ENCODE results near the gene COL28A1. TPM values are rescaled to one million over a fixed set of nuclear protein-coding genes. Genes with fewer than 3 reads are reported as not detected.

COL28A1 gene
- total RNA-seq, 1 donor from 2014 or later: 0.60 TPM

- H3K36me3 ChIP-seq: no peaks in the 10 kb centered on the region
- peaks cover 27% of the 10 kb centered on the region for H3K9me3 Mint-ChIP-seq
- H3K36me3 Mint-ChIP-seq: peaks cover 32% of the 10 kb centered on the region
- DNase-seq (ENCODE audit: low spot score): no peak
- TF ChIP-seq CTCF (IDR thresholded peaks at IDR 0.05) (no peak), EZH2 (IDR thresholded peaks at IDR 0.05) (no peak), EZH2phosphoT487 (IDR thresholded peaks at IDR 0.05) (no peak)
- H4K20me1 ChIP-seq (ENCODE audit: low read depth): no peaks in the 10 kb centered on the region
- H3K27ac ChIP-seq: no peak overlapping the region
- no peak overlapping the region for H2AFZ ChIP-seq (replicated peaks)
- H3K27ac Mint-ChIP-seq: no peak overlapping the region
- no peaks in the 10 kb centered on the region for H3K9me3 ChIP-seq (ENCODE audit: low read depth)
- H3K4me3 Mint-ChIP-seq: peak overlapping the region; percentile 90
- peak overlapping the region; percentile 86 for H3K4me2 ChIP-seq
- H3K27me3 ChIP-seq: no peaks in the 10 kb centered on the region
- peak overlapping the region; percentile 67 for H3K9ac ChIP-seq
- H3K79me2 ChIP-seq (ENCODE audit: low read depth): peaks cover 59% of the 10 kb centered on the region
- peaks cover 7% of the 10 kb centered on the region for H3F3A ChIP-seq (ENCODE audit: low read depth)
- no peaks in the 10 kb centered on the region for H3K27me3 Mint-ChIP-seq (ENCODE audit: insufficient read depth, low read depth)
- peaks cover 19% of the 10 kb centered on the region for H3K4me1 Mint-ChIP-seq
- H3K4me3 ChIP-seq: peak overlapping the region; percentile 56
- H3K4me1 ChIP-seq: peaks cover 10% of the 10 kb centered on the region
Measured at GRCh38 chr7:7567898-7568531, 32.3 kb upstream of the COL28A1 start.

DNA sequence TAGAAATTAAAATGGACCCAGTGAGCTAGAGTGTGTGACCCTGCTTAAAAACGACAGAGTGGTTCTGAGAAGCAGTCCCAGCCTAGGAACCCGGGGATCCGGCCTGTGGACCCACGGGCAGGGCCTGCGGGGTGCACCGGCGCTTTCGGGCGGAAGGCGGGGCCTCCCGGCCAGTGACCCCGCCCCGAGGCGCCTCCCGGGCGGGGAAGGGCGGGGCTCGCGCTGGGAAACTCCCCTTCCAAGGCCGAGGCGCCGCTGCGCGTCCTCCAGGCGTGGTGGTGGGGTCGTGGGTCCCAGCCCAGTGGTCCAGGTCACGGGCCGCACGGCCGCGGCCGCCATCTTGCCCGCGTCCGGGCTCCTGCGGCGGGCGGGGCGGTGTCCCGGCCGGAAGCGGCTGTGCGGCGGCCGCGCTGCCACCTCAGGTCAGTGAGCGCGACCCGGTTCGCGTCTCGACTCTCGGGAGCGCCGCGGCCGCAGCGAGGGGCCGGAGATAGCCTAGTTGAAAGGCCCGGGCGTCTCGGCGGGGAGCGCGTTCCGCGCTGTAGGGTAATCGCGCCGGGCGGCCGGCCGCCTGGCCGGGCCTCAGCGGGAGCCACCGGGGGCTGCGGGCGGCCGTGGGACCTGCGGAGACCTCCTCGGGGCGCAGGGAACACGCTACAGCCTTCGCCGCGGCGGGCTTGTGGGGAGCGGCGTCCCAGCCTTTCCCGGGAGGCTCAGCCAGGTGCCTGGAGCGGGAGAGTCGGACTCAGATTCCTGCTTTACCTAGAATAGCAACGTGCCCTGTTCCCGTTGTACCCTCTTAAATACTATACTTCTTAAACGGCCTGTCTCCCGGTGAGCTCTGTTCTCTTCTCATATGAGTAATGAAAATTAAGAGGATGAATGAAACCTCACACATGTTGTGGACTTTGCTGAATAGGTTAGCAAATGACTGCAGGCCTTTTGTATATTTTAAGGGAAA, 31.3 kb upstream of the COL28A1 start, which contains the start of gene MIOS:
MIOS (plus strand) TSS at position 234 of the 961 bp plus-strand sequence. CDS start 5,592 bp downstream, outside the sequence.
- TF ChIP-seq EZH2 (IDR thresholded peaks at IDR 0.05) (no peak), EZH2phosphoT487 (IDR thresholded peaks at IDR 0.05) (no peak), CTCF (IDR thresholded peaks at IDR 0.05) (no peak)
- Mint-ChIP-seq H3K4me3 (peak within 1 kb of the TSS; percentile 90), H3K27ac (peak within 1 kb of the TSS; percentile 48), H3K36me3 (peaks cover 24% of the 10 kb centered on the region), H3K9me3 (peaks cover 22% of the 10 kb centered on the region), H3K27me3 (ENCODE audit: insufficient read depth, low read depth) (no peaks in the 10 kb centered on the region), H3K4me1 (peaks cover 19% of the 10 kb centered on the region)
- no peaks in the 10 kb centered on the region for H4K20me1 ChIP-seq (ENCODE audit: low read depth)
- no peaks in the 10 kb centered on the region for H3K36me3 ChIP-seq
- peaks cover 7% of the 10 kb centered on the region for H3F3A ChIP-seq (ENCODE audit: low read depth)
- no peaks in the 10 kb centered on the region for H3K9me3 ChIP-seq (ENCODE audit: low read depth)
- H3K79me2 ChIP-seq (ENCODE audit: low read depth): peaks cover 48% of the 10 kb centered on the region
- H3K27me3 ChIP-seq: no peaks in the 10 kb centered on the region
- peak within 1 kb of the TSS; percentile 67 for H3K9ac ChIP-seq
- peak within 1 kb of the TSS; percentile 86 for H3K4me2 ChIP-seq
- peak; percentile 87 for DNase-seq (ENCODE audit: low spot score)
- H3K4me1 ChIP-seq: peaks cover 10% of the 10 kb centered on the region
- peak within 1 kb of the TSS; percentile 86 for H2AFZ ChIP-seq (replicated peaks)
- H3K27ac ChIP-seq: no peak within 1 kb of the TSS
- peak within 1 kb of the TSS; percentile 56 for H3K4me3 ChIP-seq

GRCh38 chr7:7565746-7566650, 30.3 kb upstream of the COL28A1 start:
- H3K36me3 ChIP-seq: no peaks in the 10 kb centered on the region
- TF ChIP-seq EZH2phosphoT487 (IDR thresholded peaks at IDR 0.05): no peak
- Mint-ChIP-seq H3K9me3 (peaks cover 22% of the 10 kb centered on the region), H3K4me1 (peaks cover 19% of the 10 kb centered on the region), H3K4me3 (no peak overlapping the region), H3K27me3 (ENCODE audit: insufficient read depth, low read depth) (no peaks in the 10 kb centered on the region), H3K36me3 (peaks cover 24% of the 10 kb centered on the region), H3K27ac (no peak overlapping the region)
- peak overlapping the region; percentile 56 for H3K4me3 ChIP-seq
- H2AFZ ChIP-seq (replicated peaks): peak overlapping the region; percentile 86
- peak overlapping the region; percentile 86 for H3K4me2 ChIP-seq
- no peaks in the 10 kb centered on the region for H3K27me3 ChIP-seq
- peaks cover 10% of the 10 kb centered on the region for H3K4me1 ChIP-seq
- no peaks in the 10 kb centered on the region for H4K20me1 ChIP-seq (ENCODE audit: low read depth)
- H3K9ac ChIP-seq: no peak overlapping the region
- peaks cover 7% of the 10 kb centered on the region for H3F3A ChIP-seq (ENCODE audit: low read depth)
- no peak overlapping the region for H3K27ac ChIP-seq
- no peaks in the 10 kb centered on the region for H3K9me3 ChIP-seq (ENCODE audit: low read depth)
- DNase-seq (ENCODE audit: low spot score): no peak
- peaks cover 39% of the 10 kb centered on the region for H3K79me2 ChIP-seq (ENCODE audit: low read depth)

All from neural progenitor cell (in vitro differentiated cells).